ENCODE measurements around the gene CHST11.

The CHST11 gene

GRCh38 chr12:104460041-104460719 lies 3.4 kb downstream of the CHST11 start:
- no peak for DNase-seq (ENCODE audit: low read depth in 3 of 3)

GRCh38 chr12:104460973-104461698 lies 4.4 kb downstream of the CHST11 start:
- DNase-seq (ENCODE audit: low read depth in 3 of 3): no peak

- no peak for DNase-seq (ENCODE audit: low read depth in 3 of 3)
These were observed 5.6 kb downstream of the CHST11 start for GRCh38 chr12:104462325-104462724.

- no peak for DNase-seq (ENCODE audit: low read depth in 3 of 3)
These were observed 6.2 kb downstream of the CHST11 start for GRCh38 chr12:104462931-104463339.

GRCh38 chr12:104463368-104463767 lies 6.6 kb downstream of the CHST11 start:
- DNase-seq (ENCODE audit: low read depth in 3 of 3): no peak

GRCh38 chr12:104464899-104465298 lies 8.2 kb downstream of the CHST11 start:
- DNase-seq (ENCODE audit: low read depth in 3 of 3): no peak

GRCh38 chr12:104466709-104467345 lies 10.1 kb downstream of the CHST11 start:
- DNase-seq (ENCODE audit: low read depth in 3 of 3): no peak

GRCh38 chr12:104467346-104467837 lies 10.6 kb downstream of the CHST11 start:
- no peak for DNase-seq (ENCODE audit: low read depth in 3 of 3)

- no peak for DNase-seq (ENCODE audit: low read depth in 3 of 3)
These were observed 11.6 kb downstream of the CHST11 start for GRCh38 chr12:104468371-104468770.

- no peak for DNase-seq (ENCODE audit: low read depth in 3 of 3)
These were observed 12.3 kb downstream of the CHST11 start for GRCh38 chr12:104469066-104469465.

- DNase-seq (ENCODE audit: low read depth in 3 of 3): no peak
These were observed 12.8 kb downstream of the CHST11 start for GRCh38 chr12:104469523-104469922.

- DNase-seq (ENCODE audit: low read depth in 3 of 3): no peak
These were observed 13.8 kb downstream of the CHST11 start for GRCh38 chr12:104470521-104470920.

GRCh38 chr12:104471336-104471735 lies 14.6 kb downstream of the CHST11 start:
- DNase-seq (ENCODE audit: low read depth in 3 of 3): no peak

GRCh38 chr12:104472748-104473147 lies 16.0 kb downstream of the CHST11 start:
- DNase-seq (ENCODE audit: low read depth in 3 of 3): no peak

GRCh38 chr12:104473374-104473983 lies 16.7 kb downstream of the CHST11 start:
- no peak for DNase-seq (ENCODE audit: low read depth in 3 of 3)

- DNase-seq (ENCODE audit: low read depth in 3 of 3): no peak
These were observed 18.5 kb downstream of the CHST11 start for GRCh38 chr12:104475271-104475670.

- DNase-seq (ENCODE audit: low read depth in 3 of 3): no peak
These were observed 21.0 kb downstream of the CHST11 start for GRCh38 chr12:104477510-104478390.

- peak in 1 of 3 donors; percentile 27 for DNase-seq (ENCODE audit: low read depth in 3 of 3)
These were observed 21.8 kb downstream of the CHST11 start for GRCh38 chr12:104478396-104479122.

GRCh38 chr12:104479123-104479662 lies 22.4 kb downstream of the CHST11 start:
- no peak for DNase-seq (ENCODE audit: low read depth in 3 of 3)

GRCh38 chr12:104480012-104480411 lies 23.3 kb downstream of the CHST11 start:
- no peak for DNase-seq (ENCODE audit: low read depth in 3 of 3)
